HG03558 (cell line): ENCODE measurements around the gene GMPR.
"Not testable (repeated sequence)": the region's sequence is repeated elsewhere in the genome, so short reads cannot be mapped to it uniquely, and the experiment has no call there.

ENCODE experiments used
- ATAC-seq: cut with Tn5 transposase; IDR thresholded peaks from one replicate; pipeline ENCODE4 v1.9.1; 2021; ENCODE audit warnings: moderate number of reproducible peaks; ENCODE audit not compliant: unreplicated experiment; ENCODE audit errors: extremely low read depth

Gene GMPR

DNA sequence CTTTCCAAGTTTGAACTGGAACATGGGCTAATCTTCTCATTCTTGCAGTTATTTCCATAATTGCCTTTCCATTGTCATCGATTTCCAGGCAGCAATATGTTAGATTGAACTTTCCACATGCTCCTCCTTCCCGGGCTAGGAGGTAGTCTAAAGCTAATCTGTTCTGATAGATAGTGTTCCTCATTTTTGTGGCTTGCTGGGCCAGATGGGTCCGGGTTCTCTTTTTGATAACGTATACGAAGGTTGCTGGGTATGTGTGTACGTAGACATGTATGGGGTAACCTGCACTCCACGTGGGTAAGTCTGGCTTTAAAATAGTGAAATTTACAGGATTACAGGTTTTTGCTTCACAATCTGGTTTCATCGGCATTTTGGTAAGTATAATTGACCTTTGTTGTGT is 14.0 kb upstream of the GMPR start:
- no peak for ATAC-seq

DNA sequence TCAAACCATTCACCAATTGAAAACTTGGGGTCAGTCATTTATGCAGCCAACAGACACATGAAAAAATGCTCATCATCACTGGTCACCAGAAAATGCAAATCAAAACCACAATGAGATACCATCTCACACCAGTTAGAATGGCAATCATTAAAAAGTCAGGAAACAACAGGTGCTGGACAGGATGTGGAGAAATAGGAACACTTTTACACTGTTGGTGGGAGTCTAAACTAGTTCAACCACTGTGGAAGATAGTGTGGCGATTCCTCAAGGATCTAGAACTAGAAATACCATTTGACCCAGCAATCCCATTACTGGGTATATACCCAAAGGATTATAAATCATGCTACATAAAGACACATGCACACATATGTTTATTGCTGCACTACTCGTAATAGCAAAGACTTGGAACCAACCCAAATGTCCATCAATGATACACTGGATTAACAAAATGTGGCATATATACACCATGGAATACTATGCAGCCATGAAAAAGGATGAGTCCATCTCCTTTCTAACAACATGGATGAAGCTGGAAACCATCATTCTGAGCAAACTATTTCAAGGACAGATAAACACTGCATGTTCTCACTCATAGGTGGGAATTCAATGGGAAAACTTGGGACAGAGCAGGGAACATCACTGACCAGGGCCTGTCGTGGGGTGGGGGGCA is 13.2 kb upstream of the GMPR start:
- not testable (repeated sequence) for ATAC-seq

DNA sequence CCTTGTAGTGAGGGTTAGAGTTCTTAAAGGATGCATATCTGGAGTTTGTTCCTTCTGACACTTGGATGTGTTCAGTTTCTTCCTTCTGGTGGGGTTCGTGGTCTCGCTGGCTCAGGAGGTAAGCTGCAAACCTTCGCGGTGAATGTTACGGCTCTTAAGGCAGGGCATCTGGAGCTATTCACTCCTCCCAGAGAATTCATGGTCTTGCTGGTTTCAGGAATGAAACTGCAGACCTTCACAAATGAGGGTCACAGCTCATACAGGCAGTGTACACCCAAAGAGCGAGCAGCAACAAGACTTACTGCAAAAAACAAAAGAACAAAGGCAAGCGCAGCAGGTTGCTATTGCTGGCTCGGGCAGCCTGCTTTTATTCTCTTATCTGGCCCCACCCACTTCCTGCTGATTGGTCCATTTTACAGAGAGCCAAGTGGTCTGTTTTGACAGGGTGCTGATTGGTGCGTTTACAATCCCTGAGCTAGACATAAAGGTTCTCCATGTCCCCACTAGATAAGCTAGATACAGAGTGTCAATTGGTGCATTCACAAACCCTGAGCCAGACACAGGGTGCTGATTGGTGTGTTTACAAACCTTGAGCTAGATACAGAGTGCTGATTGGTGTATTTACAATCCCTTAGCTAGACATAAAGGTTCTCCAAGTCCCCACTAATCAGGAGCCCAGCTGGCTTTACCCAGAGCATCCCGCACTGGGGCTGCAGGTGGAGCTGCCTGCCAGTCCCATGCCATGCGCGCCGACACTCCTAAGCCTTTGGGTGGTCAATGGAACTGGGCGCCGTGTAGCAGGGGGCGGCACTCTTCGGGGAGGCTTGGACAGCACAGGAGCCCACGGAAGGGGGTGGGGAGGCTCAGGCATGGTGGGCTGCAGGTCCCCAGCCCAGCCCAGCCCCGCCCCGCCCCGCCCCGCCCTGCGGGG is 12.0 kb upstream of the GMPR start:
- not testable (repeated sequence) for ATAC-seq

DNA sequence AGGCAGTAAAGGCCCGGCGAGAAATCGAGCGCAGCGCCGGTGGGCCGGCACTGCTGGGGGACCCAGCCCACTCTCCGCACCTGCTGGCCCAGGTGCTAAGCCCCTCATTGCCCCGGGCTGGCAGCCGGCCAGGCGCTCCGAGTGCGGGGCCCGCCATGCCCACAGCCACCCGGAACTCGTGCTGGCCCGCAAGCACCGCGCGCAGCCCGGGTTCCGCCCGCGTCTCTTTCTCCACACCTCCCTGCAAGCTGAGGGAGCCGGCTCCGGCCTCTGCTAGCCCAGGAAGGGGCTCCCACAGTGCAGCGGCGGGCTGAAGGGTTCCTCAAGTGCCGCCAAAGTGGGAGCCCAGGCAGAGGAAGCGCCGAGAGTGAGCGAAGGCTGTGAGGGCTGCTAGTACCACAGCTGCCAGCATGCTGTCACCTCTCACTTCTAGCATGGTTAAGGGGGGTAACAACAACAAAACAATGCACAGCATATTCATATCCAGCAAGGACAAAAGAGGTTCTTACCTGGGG is 11.3 kb upstream of the GMPR start:
- no peak for ATAC-seq

DNA sequence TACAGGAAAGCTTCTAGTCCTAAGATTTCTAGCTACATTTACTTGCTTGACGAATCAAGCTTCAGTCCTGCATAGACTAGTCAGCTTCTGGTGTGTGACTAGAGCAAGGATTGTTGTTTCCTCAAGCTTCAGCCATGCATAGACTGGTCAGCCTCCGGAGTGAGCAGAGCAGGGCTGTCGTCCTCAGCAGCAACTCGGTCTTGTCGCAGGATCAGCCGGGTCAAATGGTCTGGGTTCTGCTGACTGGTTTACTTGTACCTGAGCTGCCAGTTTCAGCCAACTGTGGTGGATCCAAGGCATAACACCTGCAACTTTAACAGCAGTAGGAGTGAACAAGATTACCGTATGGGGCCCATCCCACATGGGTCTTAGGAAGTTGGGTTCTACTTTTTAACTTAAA is 10.8 kb upstream of the GMPR start:
- no peak for ATAC-seq

DNA sequence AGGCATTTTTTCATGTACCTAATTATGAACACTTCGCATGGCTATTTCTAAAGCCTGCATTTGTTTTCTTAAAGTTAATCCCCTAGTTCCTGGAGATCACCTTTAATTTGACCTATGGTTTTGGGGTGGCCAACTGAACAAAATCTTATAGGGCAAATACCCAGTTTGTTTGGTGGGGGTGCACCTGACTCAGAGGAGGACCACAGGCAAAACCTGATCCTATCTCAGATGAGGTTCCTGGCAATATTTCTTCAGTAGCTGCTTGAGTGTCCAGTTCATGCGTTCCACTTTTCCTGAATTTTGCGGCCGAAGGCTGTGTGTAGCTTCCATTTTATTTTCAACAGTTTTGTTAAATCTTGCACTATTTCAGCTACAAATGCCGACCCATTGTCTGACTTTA is 10.3 kb upstream of the GMPR start:
- no peak for ATAC-seq

DNA sequence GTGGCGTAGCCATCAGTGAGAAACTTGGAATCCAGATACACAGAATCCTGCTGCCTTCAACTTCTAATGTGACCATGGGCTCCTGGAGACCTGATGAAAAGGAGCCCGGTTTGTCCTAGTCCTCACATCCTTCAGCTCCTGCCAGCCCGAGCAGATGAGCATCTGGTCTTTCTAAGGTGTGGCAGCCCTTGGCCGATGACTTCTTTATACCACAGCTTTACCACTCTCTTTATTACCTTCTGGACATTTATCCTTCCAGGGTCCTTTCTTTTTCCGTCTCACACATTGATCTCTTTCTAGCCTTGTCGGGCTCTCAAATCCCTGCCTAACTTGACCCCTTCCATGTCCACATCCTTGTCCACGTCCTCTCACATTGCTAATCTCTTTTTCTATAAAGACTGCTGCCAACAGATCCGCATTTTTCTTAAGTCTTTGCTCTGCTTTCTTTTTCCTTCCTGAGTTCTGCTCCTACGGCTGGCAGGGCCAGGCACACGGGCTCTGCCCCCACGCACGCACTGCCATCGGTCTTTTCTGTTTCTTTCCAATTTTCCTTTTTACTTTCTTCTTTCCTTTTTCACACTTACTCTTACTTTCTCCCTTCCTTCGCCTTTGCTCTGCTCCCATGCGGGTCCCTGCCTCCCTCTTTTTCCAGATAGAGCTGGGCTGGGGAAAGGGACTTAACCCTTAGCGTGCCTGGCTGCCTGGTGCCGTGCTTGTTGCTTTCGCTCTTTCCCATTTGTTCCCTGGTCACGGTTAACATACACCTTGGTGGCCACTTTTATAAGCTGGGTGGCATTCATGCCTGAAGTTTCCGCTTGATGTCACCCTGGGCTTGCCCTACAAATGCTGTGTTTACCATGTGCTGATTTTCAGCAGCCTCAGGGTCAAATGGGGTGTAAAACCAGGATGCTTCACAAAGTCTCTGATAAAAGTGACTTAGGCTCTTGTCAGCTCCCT is 9.4 kb upstream of the GMPR start:
- ATAC-seq, result no peak

DNA sequence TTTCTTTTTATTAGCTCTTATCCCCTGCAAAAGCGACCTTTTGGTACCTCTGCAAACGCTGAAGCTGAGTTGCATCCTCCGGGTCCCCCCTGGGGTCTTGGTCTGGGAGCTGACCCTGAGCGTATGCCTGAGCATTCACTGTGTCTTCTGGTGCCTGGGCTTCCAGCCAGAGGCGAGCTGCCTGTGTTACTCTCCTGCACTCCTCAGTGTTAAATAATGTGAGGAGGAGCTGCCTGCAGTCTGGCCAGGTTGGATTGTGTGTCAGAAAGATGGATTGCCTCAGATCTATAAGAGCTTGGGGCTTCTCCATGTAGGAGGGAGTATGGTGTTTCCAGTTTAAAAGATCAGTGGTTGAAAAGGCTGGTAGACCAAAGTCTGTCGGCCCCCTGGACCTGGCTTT is 8.7 kb upstream of the GMPR start:
- ATAC-seq, result no peak

DNA sequence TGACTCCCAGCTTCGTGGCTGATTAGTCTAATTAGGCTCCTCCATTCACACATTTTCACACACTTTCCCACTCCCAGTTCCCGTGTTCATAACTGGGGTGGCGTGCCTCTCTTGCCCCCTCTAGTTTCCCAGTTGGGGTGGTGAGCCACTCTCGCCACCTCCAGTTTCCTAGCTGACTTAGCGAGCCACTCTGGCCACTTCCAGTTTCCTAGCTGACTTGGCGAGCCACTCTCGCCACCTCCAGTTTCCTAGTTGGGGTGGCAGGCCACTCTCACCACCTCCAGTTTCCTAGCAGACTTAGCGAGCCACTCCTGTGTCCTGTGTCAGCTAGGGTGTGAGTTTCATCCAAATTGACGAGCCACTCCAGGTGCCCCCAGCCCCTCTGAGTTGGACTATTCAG is 7.4 kb upstream of the GMPR start:
- ATAC-seq, result no peak

DNA sequence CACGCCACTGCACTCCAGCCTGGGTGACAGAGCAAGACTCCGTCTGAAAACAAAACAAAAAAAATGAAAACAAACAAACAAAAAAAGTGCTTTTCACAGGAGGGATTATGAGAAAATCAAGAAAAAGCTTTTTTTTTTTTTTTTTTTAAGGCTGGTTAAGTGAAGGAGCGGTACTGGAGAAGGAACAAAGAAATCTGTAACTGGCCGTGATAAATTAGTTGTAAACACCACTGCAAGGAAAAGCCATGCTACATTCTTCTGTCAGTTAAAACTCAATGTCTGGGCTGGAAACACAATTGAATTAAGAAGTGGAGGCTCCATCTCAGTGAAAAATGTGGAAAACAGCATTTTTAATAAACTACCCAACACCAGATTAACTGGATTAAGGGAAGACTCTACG is 6.3 kb upstream of the GMPR start:
- ATAC-seq, result no peak

DNA sequence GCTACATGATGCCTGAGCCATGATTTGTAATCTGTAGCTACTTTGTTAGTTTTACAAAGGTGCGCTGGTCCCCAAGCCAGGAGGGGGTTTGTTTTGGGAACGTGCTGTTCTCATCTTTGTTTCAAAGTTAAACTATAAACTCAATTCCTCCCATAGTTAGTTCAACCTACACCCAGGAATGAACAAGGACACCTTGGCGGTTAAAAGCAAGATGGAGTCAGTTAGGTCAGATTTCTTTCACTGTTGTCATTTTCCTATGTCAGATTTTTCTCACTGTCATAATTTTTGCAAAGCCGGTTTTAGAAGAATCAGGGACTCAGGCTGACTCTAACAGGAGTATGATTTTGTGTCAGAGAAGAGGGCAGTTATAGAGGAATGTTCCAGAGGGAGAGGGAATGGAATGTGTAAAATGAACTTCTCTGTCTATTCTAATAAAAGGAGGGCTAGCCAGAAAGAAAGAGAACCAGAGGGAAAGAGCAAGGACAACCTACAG is 2.3 kb upstream of the GMPR start:
- no peak for ATAC-seq

DNA sequence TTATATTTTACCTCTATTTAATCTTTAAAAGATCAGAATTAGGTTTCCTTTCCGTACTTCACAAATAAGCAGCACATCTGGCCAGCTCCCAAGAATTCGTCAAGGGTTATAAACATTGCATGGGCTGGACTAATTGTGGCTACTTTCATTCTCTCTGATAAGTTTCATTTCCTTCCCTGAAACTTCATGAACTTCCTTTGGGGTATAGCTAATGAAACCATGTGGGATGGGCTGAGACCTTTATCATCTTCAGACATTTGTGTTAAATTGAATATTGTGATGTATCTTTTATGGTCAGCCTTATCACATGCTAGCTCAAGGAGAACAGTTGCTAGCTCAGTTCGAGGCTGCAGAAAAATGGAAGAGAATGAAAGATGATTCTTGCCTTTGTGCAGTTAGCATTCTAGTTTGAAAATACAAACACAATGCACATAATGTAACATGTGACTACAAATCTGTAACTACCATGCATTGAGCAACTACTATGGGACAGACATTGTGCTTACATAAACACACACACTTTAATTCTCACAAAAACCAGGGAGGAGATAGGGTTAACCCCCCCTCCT is 1.7 kb upstream of the GMPR start:
- ATAC-seq, result peak; percentile 36

DNA sequence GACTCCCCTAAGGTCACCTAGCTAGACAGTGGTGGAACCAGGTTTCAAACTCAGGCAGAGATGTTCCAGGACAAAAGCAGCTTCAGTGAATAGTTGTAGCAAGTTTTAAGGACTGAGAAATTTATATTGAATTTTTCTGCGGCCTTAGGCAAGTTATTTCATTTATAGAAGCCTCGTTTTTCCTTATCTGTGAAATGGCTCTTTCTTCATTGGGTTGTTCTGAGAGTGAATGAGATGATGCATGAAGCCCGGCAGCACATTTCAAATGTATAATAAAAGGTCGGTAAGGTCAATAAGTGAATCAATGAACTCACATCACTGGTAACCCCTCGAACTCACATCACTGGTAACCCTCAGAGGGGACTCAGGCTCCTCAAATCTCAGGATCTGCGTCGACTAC is 1.1 kb upstream of the GMPR start:
- ATAC-seq, result no peak

DNA sequence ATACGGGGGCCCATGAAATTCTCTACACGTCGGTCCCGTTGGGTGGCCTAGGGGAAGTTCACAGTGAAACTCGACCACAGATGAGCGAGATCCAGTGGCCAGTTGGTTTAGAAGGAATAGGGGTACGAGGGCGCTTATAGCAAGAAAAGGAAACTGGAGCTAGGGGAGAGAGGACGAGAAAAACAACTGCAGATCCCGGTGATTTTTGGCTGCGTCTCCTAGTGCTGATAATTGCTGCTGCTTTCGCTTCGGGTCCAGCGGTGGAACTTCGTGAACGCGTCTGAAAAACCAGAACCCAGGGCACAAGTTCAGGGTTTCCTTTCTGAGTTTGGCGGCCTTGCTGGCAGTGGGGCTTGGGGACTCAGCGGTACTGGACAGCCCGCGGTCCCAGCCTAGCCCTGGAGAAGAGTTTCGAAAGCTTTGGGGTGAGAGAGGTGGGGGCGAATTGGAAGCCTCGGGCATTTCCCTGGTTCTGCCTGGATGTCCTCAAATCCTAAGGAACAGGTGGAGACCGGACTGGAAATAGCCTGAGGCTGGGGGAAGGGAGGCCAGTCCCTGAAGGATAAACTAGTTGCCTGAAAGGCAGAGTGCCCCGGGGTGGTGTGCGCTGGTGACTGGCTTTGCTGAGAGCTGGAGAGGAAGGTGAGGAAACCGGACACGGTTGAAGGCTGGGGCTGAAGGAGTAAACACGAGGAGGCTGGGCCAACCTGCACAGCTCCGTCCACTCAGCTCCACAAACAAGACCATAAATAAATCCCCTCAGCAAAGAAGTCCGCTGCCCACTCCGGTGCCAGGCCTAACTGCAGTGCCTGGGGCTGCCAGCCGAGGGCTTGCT is 793 bp downstream of the GMPR start:
- ATAC-seq, result no peak

DNA sequence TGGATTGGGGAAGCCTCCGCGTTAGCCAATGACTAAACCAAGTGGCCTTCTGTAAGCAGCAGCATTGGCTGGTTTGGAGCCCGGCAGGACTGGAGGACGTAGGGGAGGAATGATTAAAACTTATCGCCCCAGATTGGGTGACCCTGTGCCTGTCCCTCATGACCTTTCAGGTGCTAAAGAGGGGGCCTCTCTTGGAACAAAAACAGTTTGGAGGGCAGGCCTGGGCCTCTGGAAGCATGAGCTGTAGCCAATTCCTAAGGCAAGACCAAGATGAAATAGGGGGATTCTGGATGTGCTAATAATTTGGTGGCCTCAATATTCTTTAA is 1.4 kb downstream of the GMPR start:
- no peak for ATAC-seq

DNA sequence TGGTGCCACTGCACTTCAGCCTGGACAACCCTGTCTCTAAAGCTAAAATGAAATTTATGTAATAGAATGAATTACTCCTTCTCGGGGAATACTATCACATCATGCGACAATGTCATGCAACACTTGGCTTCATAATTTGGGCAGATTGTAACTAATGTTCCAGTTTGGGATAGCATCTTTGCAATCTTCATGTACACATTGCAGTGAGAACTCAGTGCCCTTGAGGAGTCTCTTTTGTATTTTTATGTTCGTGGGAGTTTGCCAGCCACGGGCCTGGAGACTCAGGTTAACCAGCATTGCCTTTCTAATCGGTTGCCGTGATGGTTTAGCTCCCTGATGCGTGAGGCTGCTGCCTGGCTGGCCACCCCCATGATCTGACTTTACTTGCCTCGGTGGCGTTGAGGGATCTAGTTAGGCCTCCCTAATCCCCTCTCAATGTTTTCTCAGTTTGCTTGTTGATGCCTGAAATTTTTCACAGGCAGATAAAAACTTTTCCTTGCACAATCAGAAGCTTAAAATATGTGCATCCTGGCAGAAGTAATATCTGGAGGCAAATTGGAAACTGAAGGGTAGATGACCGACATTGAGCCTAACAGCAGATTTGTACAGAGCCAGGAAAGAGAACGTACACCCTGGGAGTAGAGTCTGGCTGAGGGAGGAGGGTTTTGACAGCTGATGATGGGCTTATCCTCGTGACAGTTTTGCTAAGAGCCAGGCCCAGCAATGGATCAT is 2.4 kb downstream of the GMPR start:
- no peak for ATAC-seq

DNA sequence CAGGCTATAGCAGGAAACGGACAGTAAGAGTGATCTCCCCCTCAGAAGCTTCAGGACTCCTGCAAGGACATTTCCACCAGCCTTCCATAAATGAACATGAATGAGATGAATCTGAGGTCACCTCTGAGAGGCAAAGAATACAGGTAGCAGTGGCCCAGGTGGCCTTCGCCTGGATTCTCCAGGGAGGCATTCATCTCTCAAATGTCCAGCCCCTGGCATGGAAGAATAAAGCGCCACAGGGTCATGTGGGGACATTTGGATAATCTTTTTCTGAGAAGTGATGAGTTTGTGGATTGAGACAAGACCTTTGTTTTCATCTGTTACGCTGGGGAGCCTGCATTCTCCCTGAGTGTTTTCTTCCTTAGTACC is 2.9 kb downstream of the GMPR start:
- no peak for ATAC-seq

DNA sequence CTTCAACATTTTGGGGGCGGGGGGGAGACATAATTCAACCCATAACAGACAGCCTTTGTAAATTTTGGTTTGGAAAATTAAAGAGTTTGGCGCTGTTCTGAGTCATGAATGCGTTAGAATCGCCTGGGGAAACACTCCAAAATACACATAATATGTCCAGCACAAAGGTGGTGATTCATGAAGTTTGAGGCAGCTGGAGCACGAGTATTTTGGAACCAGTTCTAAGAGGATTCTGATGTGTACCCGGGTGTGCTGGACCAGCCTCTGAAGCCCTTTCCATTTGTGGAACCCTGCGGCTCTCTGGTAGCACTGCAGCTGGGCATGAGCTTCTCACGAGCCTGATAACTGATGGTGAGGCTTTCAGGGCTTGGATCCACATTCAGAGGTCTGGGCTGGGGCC is 4.7 kb downstream of the GMPR start:
- ATAC-seq, result no peak

DNA sequence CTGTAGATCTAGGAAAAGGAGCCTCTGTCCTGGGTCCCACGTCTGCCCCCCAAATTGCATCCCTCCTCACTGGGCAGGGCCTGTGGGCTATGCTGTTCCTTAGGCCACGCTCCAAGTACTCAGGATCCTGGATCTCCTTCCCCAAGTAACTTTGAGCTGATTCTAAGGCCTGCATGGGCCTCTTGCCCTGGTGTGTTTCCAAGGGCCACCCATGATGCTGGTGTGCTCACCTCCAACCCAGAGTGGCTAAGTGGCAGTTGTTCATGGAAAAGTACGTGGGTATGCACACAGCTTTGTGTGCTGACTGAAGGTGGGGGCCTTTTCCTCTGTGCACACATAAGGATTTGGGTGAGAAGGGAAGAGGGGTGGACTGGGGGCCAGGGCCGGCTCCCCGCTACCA is 5.3 kb downstream of the GMPR start:
- ATAC-seq, result no peak
